ENCODE results near the gene TMEM184B. TPM values are rescaled to one million over a fixed set of nuclear protein-coding genes. Genes with fewer than 3 reads are reported as not detected.
"Not testable (repeated sequence)": the region's sequence is repeated elsewhere in the genome, so short reads cannot be mapped to it uniquely, and the experiment has no call there.

The TMEM184B gene
- total RNA-seq, 4 donors from 2014 or later: 27.9 to 67.4 (median 40.7) TPM

- intact Hi-C loops (cut with DNase I; ENCODE audit: low total_unique reads): loop anchor here (10.0 kb wide), 1 partner anchor 622 kb away; the partner anchor contains the start of gene CDC42EP1
- no peak overlapping the region for H3K4me3 ChIP-seq (ENCODE audit: low read depth, poor library complexity, severe bottlenecking)
- no peak for DNase-seq (ENCODE audit: low spot score in 2 of 2)
- 34 to 40% methylated on average over 5 of the region's 5 CpGs for WGBS, 2 donors
- TF ChIP-seq POLR2A (IDR thresholded peaks at IDR 0.05) (no peak), CTCF (IDR thresholded peaks at IDR 0.05) (no peak)
Measured at GRCh38 chr22:38186429-38186828, 86.4 kb downstream of the TMEM184B start.

GRCh38 chr22:38184788-38185187 is 88.0 kb downstream of the TMEM184B start:
- no peak for DNase-seq (ENCODE audit: low spot score in 2 of 2)
- WGBS, 2 donors: 69 to 76% methylated on average over 7 of the region's 7 CpGs
- intact Hi-C loops (cut with DNase I; ENCODE audit: low total_unique reads): loop anchor here (10.0 kb wide), 1 partner anchor 620 kb away; the partner anchor contains the start of gene CDC42EP1
- no peak overlapping the region for H3K4me3 ChIP-seq (ENCODE audit: low read depth, poor library complexity, severe bottlenecking)
- TF ChIP-seq CTCF (IDR thresholded peaks at IDR 0.05): no peak
- TF ChIP-seq POLR2A (IDR thresholded peaks at IDR 0.05): no peak

- TF ChIP-seq CTCF (IDR thresholded peaks at IDR 0.05) (no peak), POLR2A (IDR thresholded peaks at IDR 0.05) (no peak)
- 0 to 1% methylated on average over 41 to 47 of the region's 48 CpGs for WGBS, 2 donors
- peak; percentile 99 to 100 for DNase-seq (ENCODE audit: low spot score in 2 of 2)
- intact Hi-C loops (cut with DNase I; ENCODE audit: low total_unique reads): loop anchor here (10.0 kb wide), 1 partner anchor 617 kb away; the partner anchor contains the start of gene CDC42EP1
- H3K4me3 ChIP-seq (ENCODE audit: low read depth, poor library complexity, severe bottlenecking): no peak within 1 kb of the TSS
Measured at GRCh38 chr22:38181453-38182200, 91.2 kb downstream of the TMEM184B start, which contains the start of gene PLA2G6. TSS of gene PLA2G6 (minus strand) at chr22:38181830. CDS start at chr22:38169426, 12,404 bp downstream.

GRCh38 chr22:38180841-38181452 is 91.9 kb downstream of the TMEM184B start:
- intact Hi-C loops (cut with DNase I; ENCODE audit: low total_unique reads): loop anchor here (10.0 kb wide), 1 partner anchor 616 kb away; the partner anchor contains the start of gene CDC42EP1
- WGBS, 2 donors: 10 to 12% methylated on average over 14 of the region's 14 CpGs
- H3K4me3 ChIP-seq (ENCODE audit: low read depth, poor library complexity, severe bottlenecking): no peak overlapping the region
- TF ChIP-seq POLR2A (IDR thresholded peaks at IDR 0.05): no peak
- no peak for TF ChIP-seq CTCF (IDR thresholded peaks at IDR 0.05)
- peak in 1 of 2 donors; percentile 93 for DNase-seq (ENCODE audit: low spot score in 2 of 2)

GRCh38 chr22:38178605-38178937 is 94.2 kb downstream of the TMEM184B start:
- H3K4me3 ChIP-seq (ENCODE audit: low read depth, poor library complexity, severe bottlenecking); DNase-seq (ENCODE audit: low spot score in 2 of 2); intact Hi-C loops (cut with DNase I; ENCODE audit: low total_unique reads): not testable (repeated sequence)
- WGBS, 2 donors: 94 to 95% methylated on average over 7 of the region's 7 CpGs

- intact Hi-C loops (cut with DNase I; ENCODE audit: low total_unique reads): no loop called here
- DNase-seq (ENCODE audit: low spot score in 2 of 2): peak; percentile 80 to 94
Measured at GRCh38 chr22:38177926-38178604, 94.7 kb downstream of the TMEM184B start.

GRCh38 chr22:38177571-38177925 is 95.3 kb downstream of the TMEM184B start:
- WGBS, 2 donors: 63 to 78% methylated on average over 9 of the region's 9 CpGs
- H3K4me3 ChIP-seq (ENCODE audit: low read depth, poor library complexity, severe bottlenecking); intact Hi-C loops (cut with DNase I; ENCODE audit: low total_unique reads); DNase-seq (ENCODE audit: low spot score in 2 of 2): not testable (repeated sequence)

More at GRCh38 chr22:38177926-38178604, 94.7 kb downstream of the TMEM184B start:
- no peak overlapping the region for H3K4me3 ChIP-seq (ENCODE audit: low read depth, poor library complexity, severe bottlenecking)
- TF ChIP-seq CTCF (IDR thresholded peaks at IDR 0.05) (no peak), POLR2A (IDR thresholded peaks at IDR 0.05) (no peak)
- WGBS, 2 donors: 47 to 53% methylated on average over 14 to 15 of the region's 15 CpGs
